T-helper 2 cell treated with Interferon-gamma antibody and Interleukin-4, amounts not matched to agents 5 μg/mL and 100 μg/mL, for 36 hours (primary cell): ENCODE data around the gene TTC39A.

ENCODE experiments used
- DNase-seq: peaks from one replicate; pipeline ENCODE4 v3.0.0; 2021; ENCODE audit warnings: low spot score
- H3K27ac Mint-ChIP-seq: one replicate; pipeline ENCODE4 v1.8.0; 2021; ENCODE audit warnings: mild to moderate bottlenecking, mixed read lengths
- H3K27me3 Mint-ChIP-seq: one replicate; pipeline ENCODE4 v1.8.0; 2021; ENCODE audit warnings: low read depth, mixed read lengths
- H3K36me3 Mint-ChIP-seq: one replicate; pipeline ENCODE4 v1.8.0; 2021; ENCODE audit warnings: low read depth, mixed read lengths
- H3K4me1 Mint-ChIP-seq: one replicate; pipeline ENCODE4 v1.8.0; 2021; ENCODE audit warnings: low read depth, mixed read lengths
- H3K4me3 Mint-ChIP-seq: one replicate; pipeline ENCODE4 v1.8.0; 2022; ENCODE audit warnings: mild to moderate bottlenecking, moderate library complexity, mixed read lengths
- H3K9me3 Mint-ChIP-seq: one replicate; pipeline ENCODE4 v1.8.0; 2021; ENCODE audit warnings: mixed read lengths

TTC39A gene

GRCh38 chr1:51314974-51315373 is 15.4 kb downstream of the TTC39A start:
- Mint-ChIP-seq H3K27me3 (no peaks in the 10 kb centered on the region), H3K36me3 (no peaks in the 10 kb centered on the region), H3K4me3 (no peak overlapping the region), H3K9me3 (no peaks in the 10 kb centered on the region), H3K4me1 (peaks cover 16% of the 10 kb centered on the region), H3K27ac (no peak overlapping the region)
- no peak for DNase-seq

- Mint-ChIP-seq H3K27me3 (no peaks in the 10 kb centered on the region), H3K27ac (no peak overlapping the region), H3K36me3 (no peaks in the 10 kb centered on the region), H3K4me1 (peaks cover 16% of the 10 kb centered on the region), H3K4me3 (no peak overlapping the region), H3K9me3 (no peaks in the 10 kb centered on the region)
- DNase-seq: no peak
These were observed 16.2 kb downstream of the TTC39A start for GRCh38 chr1:51313961-51314777.

GRCh38 chr1:51313268-51313852 is 17.0 kb downstream of the TTC39A start:
- no peaks in the 10 kb centered on the region for H3K36me3 Mint-ChIP-seq
- no peaks in the 10 kb centered on the region for H3K9me3 Mint-ChIP-seq
- no peaks in the 10 kb centered on the region for H3K27me3 Mint-ChIP-seq
- H3K4me1 Mint-ChIP-seq: peaks cover 16% of the 10 kb centered on the region
- H3K4me3 Mint-ChIP-seq: no peak overlapping the region
- H3K27ac Mint-ChIP-seq: no peak overlapping the region
- DNase-seq: no peak

GRCh38 chr1:51312718-51313117 is 17.6 kb downstream of the TTC39A start:
- DNase-seq: no peak
- Mint-ChIP-seq H3K4me1 (peaks cover 16% of the 10 kb centered on the region), H3K36me3 (no peaks in the 10 kb centered on the region), H3K27ac (no peak overlapping the region), H3K9me3 (no peaks in the 10 kb centered on the region), H3K27me3 (no peaks in the 10 kb centered on the region), H3K4me3 (no peak overlapping the region)

GRCh38 chr1:51311826-51312225 is 18.5 kb downstream of the TTC39A start:
- Mint-ChIP-seq H3K36me3 (no peaks in the 10 kb centered on the region), H3K27ac (no peak overlapping the region), H3K9me3 (no peaks in the 10 kb centered on the region), H3K4me1 (peaks cover 16% of the 10 kb centered on the region), H3K27me3 (no peaks in the 10 kb centered on the region), H3K4me3 (no peak overlapping the region)
- no peak for DNase-seq

GRCh38 chr1:51310871-51311613 is 19.3 kb downstream of the TTC39A start:
- DNase-seq: no peak
- Mint-ChIP-seq H3K36me3 (no peaks in the 10 kb centered on the region), H3K4me3 (no peak overlapping the region), H3K4me1 (peaks cover 16% of the 10 kb centered on the region), H3K9me3 (no peaks in the 10 kb centered on the region), H3K27ac (no peak overlapping the region), H3K27me3 (no peaks in the 10 kb centered on the region)

- DNase-seq: no peak
- Mint-ChIP-seq H3K27me3 (no peaks in the 10 kb centered on the region), H3K36me3 (no peaks in the 10 kb centered on the region), H3K4me1 (peaks cover 14% of the 10 kb centered on the region), H3K27ac (no peak overlapping the region), H3K9me3 (no peaks in the 10 kb centered on the region), H3K4me3 (no peak overlapping the region)
These were observed 21.1 kb downstream of the TTC39A start for GRCh38 chr1:51309291-51309690.

GRCh38 chr1:51308636-51309035 is 21.7 kb downstream of the TTC39A start:
- H3K27ac Mint-ChIP-seq: no peak overlapping the region
- no peaks in the 10 kb centered on the region for H3K36me3 Mint-ChIP-seq

GRCh38 chr1:51306950-51307349 is 23.4 kb downstream of the TTC39A start:
- DNase-seq: no peak
- Mint-ChIP-seq H3K27me3 (no peaks in the 10 kb centered on the region), H3K36me3 (no peaks in the 10 kb centered on the region), H3K27ac (no peak overlapping the region), H3K4me1 (peaks cover 10% of the 10 kb centered on the region), H3K9me3 (no peaks in the 10 kb centered on the region), H3K4me3 (no peak overlapping the region)

More at GRCh38 chr1:51308636-51309035, 21.7 kb downstream of the TTC39A start:
- no peaks in the 10 kb centered on the region for H3K9me3 Mint-ChIP-seq
- DNase-seq: no peak
- H3K4me3 Mint-ChIP-seq: no peak overlapping the region
- H3K27me3 Mint-ChIP-seq: no peaks in the 10 kb centered on the region
- peaks cover 11% of the 10 kb centered on the region for H3K4me1 Mint-ChIP-seq

- no peak for DNase-seq
- Mint-ChIP-seq H3K4me1 (peaks cover 11% of the 10 kb centered on the region), H3K36me3 (no peaks in the 10 kb centered on the region), H3K9me3 (no peaks in the 10 kb centered on the region), H3K4me3 (no peak overlapping the region), H3K27me3 (no peaks in the 10 kb centered on the region), H3K27ac (no peak overlapping the region)
These were observed 25.0 kb downstream of the TTC39A start for GRCh38 chr1:51305371-51305823.

GRCh38 chr1:51304360-51304759 is 26.0 kb downstream of the TTC39A start:
- no peaks in the 10 kb centered on the region for H3K27me3 Mint-ChIP-seq
- no peaks in the 10 kb centered on the region for H3K9me3 Mint-ChIP-seq
- DNase-seq: no peak
- peaks cover 11% of the 10 kb centered on the region for H3K4me1 Mint-ChIP-seq
- H3K27ac Mint-ChIP-seq: no peak overlapping the region
- H3K4me3 Mint-ChIP-seq: no peak overlapping the region
- H3K36me3 Mint-ChIP-seq: no peaks in the 10 kb centered on the region

GRCh38 chr1:51303751-51304251 is 26.6 kb downstream of the TTC39A start:
- H3K9me3 Mint-ChIP-seq: no peaks in the 10 kb centered on the region
- H3K27ac Mint-ChIP-seq: peak overlapping the region; percentile 20
- H3K4me3 Mint-ChIP-seq: no peak overlapping the region
- H3K36me3 Mint-ChIP-seq: no peaks in the 10 kb centered on the region
- no peaks in the 10 kb centered on the region for H3K27me3 Mint-ChIP-seq
- DNase-seq: peak; percentile 45
- H3K4me1 Mint-ChIP-seq: peaks cover 11% of the 10 kb centered on the region

GRCh38 chr1:51303315-51303714 is 27.0 kb downstream of the TTC39A start:
- Mint-ChIP-seq H3K27me3 (no peaks in the 10 kb centered on the region), H3K27ac (peak overlapping the region; percentile 19), H3K36me3 (no peaks in the 10 kb centered on the region), H3K4me1 (peaks cover 11% of the 10 kb centered on the region), H3K9me3 (no peaks in the 10 kb centered on the region), H3K4me3 (no peak overlapping the region)
- no peak for DNase-seq

- Mint-ChIP-seq H3K36me3 (no peaks in the 10 kb centered on the region), H3K4me3 (no peak overlapping the region), H3K4me1 (peaks cover 11% of the 10 kb centered on the region), H3K9me3 (no peaks in the 10 kb centered on the region), H3K27ac (no peak overlapping the region), H3K27me3 (no peaks in the 10 kb centered on the region)
- no peak for DNase-seq
These were observed 27.6 kb downstream of the TTC39A start for GRCh38 chr1:51302746-51303145.
